PC-9 (cell line): ENCODE results near the gene HEPACAM.

ENCODE experiments used
- EZH2 ChIP-seq: fragments of 200-600 bp; sonication (generic); IDR thresholded peaks from 2 replicates; pipeline ENCODE4 v1.8.0; 2017; ENCODE audit warnings: antibody characterized with exemption, low read depth
- TF ChIP-seq, protein P1 (sequence below): fragments of 200-600 bp; sonication (generic); conservative IDR thresholded peaks from 2 replicates; pipeline ENCODE4 v1.6.1; 2017; ENCODE audit warnings: mixed run types, antibody characterized with exemption, mild to moderate bottlenecking, moderate library complexity

DNA sequence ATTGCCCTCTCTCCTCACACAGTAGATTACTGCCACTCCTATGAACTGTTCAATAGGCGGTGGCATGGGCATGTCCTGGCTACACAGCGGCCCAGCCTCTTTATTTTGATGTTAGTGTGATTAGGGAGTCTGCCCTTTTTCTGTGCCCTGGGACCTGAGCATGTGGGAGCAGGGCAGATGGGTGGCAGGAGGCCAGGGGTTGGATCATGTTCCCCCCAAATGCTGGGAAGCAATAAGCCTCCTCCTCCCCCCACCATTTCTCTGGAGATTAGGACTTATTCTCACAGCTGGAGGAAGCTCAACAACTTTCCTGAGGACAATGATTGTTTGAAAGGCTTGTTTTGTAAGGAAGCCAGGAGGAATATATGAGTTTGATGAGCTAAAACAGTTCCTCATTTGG is 15.9 kb downstream of the HEPACAM start:
- TF ChIP-seq, protein P1, sequence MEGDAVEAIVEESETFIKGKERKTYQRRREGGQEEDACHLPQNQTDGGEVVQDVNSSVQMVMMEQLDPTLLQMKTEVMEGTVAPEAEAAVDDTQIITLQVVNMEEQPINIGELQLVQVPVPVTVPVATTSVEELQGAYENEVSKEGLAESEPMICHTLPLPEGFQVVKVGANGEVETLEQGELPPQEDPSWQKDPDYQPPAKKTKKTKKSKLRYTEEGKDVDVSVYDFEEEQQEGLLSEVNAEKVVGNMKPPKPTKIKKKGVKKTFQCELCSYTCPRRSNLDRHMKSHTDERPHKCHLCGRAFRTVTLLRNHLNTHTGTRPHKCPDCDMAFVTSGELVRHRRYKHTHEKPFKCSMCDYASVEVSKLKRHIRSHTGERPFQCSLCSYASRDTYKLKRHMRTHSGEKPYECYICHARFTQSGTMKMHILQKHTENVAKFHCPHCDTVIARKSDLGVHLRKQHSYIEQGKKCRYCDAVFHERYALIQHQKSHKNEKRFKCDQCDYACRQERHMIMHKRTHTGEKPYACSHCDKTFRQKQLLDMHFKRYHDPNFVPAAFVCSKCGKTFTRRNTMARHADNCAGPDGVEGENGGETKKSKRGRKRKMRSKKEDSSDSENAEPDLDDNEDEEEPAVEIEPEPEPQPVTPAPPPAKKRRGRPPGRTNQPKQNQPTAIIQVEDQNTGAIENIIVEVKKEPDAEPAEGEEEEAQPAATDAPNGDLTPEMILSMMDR = no peak
- TF ChIP-seq EZH2 = no peak
